GM13977 (cell line): ENCODE results near the gene ERBB2.
A peak's percentile ranks its signal among the peaks of the same experiment; 100 is the strongest.

ENCODE experiments used
- DNase-seq: peaks from one replicate; pipeline ENCODE4 v3.0.0; 2012; ENCODE audit warnings: low spot score
- in situ Hi-C: fragments of 300-500 bp; cut with MboI; formaldehyde crosslinking; loops from one replicate; pipeline ENCODE4 v1.12.0; 2022; ENCODE audit warnings: low sequenced_read_pairs, low pct_unique_long_range_greater_than_20kb, mixed read lengths, inconsistent platforms; ENCODE audit not compliant: unreplicated experiment
- TF ChIP-seq, protein P1 (sequence below): IDR thresholded peaks from 2 replicates; pipeline ENCODE4 v1.5.1; 2012; ENCODE audit warnings: mild to moderate bottlenecking, control low read depth; ENCODE audit not compliant: insufficient read depth; ENCODE audit errors: extremely low read depth, missing control alignments

ERBB2 gene

GRCh38 chr17:39737760-39738567 is 38.1 kb downstream of the ERBB2 start, which contains the start of gene GRB7:
Gene GRB7, plus strand, starts transcription at chr17:39737938. Its CDS starts 4,364 bp downstream, at chr17:39742302.
- DNase-seq: no peak
- TF ChIP-seq, protein P1, sequence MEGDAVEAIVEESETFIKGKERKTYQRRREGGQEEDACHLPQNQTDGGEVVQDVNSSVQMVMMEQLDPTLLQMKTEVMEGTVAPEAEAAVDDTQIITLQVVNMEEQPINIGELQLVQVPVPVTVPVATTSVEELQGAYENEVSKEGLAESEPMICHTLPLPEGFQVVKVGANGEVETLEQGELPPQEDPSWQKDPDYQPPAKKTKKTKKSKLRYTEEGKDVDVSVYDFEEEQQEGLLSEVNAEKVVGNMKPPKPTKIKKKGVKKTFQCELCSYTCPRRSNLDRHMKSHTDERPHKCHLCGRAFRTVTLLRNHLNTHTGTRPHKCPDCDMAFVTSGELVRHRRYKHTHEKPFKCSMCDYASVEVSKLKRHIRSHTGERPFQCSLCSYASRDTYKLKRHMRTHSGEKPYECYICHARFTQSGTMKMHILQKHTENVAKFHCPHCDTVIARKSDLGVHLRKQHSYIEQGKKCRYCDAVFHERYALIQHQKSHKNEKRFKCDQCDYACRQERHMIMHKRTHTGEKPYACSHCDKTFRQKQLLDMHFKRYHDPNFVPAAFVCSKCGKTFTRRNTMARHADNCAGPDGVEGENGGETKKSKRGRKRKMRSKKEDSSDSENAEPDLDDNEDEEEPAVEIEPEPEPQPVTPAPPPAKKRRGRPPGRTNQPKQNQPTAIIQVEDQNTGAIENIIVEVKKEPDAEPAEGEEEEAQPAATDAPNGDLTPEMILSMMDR: no peak
- in situ Hi-C loops: no loop called here

DNA sequence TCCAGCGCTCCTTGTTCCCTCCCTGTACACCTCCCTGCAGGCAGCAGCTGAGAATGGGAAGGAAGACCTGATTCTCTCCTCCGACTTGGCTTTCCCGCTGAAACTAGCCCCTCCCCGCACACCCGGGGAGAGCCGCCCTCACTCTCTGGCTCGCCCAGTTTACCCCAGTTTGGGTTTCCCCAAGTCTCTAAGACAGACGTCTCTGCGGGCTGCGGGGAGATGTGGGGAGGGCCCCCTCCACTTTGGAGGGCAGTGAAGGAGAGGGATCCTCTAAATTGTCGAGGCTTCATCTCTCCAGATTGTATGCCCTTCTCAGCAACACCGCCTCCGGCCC is 38.7 kb downstream of the ERBB2 start:
- TF ChIP-seq, protein P1: no peak
- DNase-seq: peak; percentile 80
- in situ Hi-C loops: no loop called here

DNA sequence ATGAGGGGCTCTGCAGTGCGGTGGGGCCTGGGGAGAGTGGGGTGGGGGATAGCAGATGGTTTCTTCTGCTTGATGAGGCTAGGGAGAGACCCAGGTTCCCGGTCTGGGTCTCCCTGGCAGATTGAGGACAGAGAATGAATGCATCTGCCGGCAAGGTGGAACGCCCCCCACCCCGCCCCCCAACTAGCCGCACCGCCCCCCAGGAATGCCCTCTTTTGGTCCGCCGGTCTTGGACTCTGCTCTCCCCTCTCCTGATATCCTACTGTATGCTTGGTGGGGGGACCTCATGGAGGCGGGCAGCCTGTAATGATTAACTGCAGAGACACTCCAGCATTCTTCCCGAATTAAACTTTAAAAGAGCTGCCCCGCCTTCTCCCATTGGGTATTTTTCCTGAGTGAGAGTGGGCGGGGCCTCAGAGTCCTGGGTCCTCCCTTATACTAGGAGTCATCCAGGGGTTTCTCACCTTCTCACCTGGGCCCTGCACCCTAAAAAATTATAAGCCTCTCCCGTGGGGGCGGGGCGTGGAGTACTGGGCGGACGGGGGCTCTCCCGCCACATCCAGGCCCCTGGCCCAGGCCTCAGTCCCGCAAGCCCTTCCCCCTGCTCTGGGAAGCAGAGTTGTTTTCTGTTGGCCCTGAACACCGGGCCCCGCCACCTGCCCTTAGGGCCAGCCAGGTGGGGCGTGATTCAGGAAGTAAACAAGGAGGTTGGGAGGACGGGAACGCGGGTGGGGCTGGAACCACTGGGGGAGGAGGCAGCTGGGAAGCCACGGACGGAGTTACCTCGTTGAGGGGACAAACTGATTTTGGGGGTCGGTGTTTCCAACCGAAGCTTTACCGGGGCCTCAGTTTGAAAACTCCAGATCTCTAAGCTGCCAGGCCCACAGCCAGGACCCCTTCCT is 39.4 kb downstream of the ERBB2 start:
- TF ChIP-seq, protein P1: no peak
- in situ Hi-C loops: no loop called here
- DNase-seq: no peak

DNA sequence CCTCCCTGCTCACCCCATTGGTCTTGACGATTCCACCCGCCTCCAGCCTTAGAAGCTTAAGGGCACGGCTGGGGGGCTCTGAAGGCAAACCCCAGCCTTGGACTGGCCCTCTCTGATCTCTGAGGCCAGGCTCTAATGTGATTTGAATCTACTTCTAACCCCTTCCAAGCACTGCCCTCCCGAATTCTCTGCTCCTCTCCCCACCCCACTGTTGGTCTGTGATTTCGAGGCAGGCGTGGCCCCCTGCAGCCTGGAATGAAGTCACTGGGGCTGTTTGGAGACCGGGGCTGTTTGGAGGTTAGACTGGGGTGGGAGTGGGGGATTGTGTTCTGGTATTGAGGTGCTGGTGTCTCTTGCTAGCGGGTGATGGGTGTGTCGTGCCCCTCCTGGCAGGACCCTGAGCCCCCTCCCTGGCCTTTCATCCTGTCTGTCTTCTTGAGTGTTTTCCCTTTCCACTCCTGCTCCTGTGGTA is 40.1 kb downstream of the ERBB2 start:
- in situ Hi-C loops: no loop called here
- TF ChIP-seq, protein P1: no peak
- DNase-seq: no peak

DNA sequence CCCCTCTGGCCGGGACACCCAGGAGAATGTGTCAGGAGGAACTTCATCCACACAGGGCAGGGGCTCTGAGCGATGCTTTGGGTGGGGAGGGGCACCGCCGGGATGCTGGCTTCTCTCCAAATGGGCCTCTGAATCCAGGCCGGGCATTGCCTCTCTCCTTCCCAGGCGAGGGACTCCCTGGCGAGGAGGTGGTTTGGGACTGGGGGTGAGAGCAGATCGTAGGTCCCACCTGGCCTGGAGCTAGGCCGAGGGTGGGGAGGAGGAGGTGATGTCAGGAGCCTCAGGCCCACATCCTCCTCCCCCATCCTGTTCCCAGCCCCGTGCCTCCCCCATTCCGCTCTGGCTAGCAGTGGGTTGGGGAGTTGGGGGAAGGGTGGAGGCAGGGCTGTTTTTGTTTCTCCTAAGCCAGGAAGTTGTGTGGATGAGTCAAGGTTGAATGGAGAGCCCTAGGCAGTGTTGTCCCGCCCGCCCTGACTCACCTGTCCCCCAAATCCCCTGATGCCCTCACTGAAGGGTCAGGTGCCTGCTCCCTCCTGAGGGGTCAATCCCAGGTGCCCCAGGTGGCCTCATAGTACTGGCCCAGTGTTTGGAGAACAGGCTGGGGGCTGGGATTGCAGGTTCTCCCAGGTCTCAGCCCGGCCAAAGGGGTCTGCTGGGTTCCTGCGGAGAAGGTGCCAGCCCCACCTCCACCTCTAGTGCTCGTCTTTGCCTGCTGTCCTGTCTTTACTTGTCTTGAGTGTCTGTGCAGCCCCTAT is 40.7 kb downstream of the ERBB2 start:
- in situ Hi-C loops: no loop called here

More for the DNA sequence above, 40.7 kb downstream of the ERBB2 start:
- TF ChIP-seq, protein P1: no peak
- DNase-seq: no peak
